K562 (cell line): ENCODE measurements around the gene NEDD4L.

Experiments used
- ARID4B ChIP-seq: sonication (generic); formaldehyde crosslinking; IDR thresholded peaks from 2 replicates; pipeline ENCODE4 v1.8.0; 2022; ENCODE audit warnings: mild to moderate bottlenecking, missing genetic modification reagents
- ATF3 ChIP-seq, 2 experiments: fragments of 450-650 bp in 1 of 2; sonication (generic) in 1 of 2; formaldehyde crosslinking in 1 of 2; IDR thresholded peaks in 1 of 2; conservative IDR thresholded peaks in 1 of 2; 2 replicates each; pipeline versions ENCODE4 v1.6.1 to v1.8.1; 2016 to 2023; ENCODE audit warnings: mild to moderate bottlenecking in 2 of 2, moderate library complexity in 2 of 2, inconsistent platforms in 1 of 2, missing genetic modification reagents in 1 of 2
- CTCF ChIP-seq, 3 experiments: IDR thresholded peaks in 2 of 3; conservative IDR thresholded peaks in 1 of 3; 2 replicates each; pipeline ENCODE4 v1.5.1; 2011 to 2012; ENCODE audit warnings: low read length in 3 of 3, mild to moderate bottlenecking in 3 of 3, control low read depth in 2 of 3, improper control_type of control experiment in 1 of 3, inconsistent platforms in 1 of 3, low read depth in 1 of 3, mixed read lengths in 1 of 3, moderate library complexity in 1 of 3; ENCODE audit not compliant: insufficient read depth in 2 of 3
- GABPA ChIP-seq: fragments of 200-800 bp; sonication (Bioruptor generic); conservative IDR thresholded peaks from 2 replicates; pipeline ENCODE4 v1.6.1; 2016; ENCODE audit warnings: low read depth, missing genetic modification characterization, missing compliant biosample characterization
- JUN ChIP-seq, 2 experiments: sonication (generic) in 1 of 2; formaldehyde crosslinking in 1 of 2; IDR thresholded peaks; 2 replicates each; pipeline versions ENCODE4 v1.6.1 to v1.8.0; 2012 to 2022; ENCODE audit warnings: borderline replicate concordance in 2 of 2, mild to moderate bottlenecking in 2 of 2, improper control_type of control experiment in 1 of 2, low read depth in 1 of 2, low read length in 1 of 2, missing genetic modification reagents in 1 of 2
- PBX2 ChIP-seq, 2 experiments: IDR thresholded peaks in 1 of 2; conservative IDR thresholded peaks in 1 of 2; 2 replicates each; pipeline ENCODE4 v1.6.1; 2016; ENCODE audit warnings: low read depth in 2 of 2, mild to moderate bottlenecking in 1 of 2, missing compliant biosample characterization in 1 of 2, missing genetic modification characterization in 1 of 2, moderate library complexity in 1 of 2
- RAD21 ChIP-seq, 2 experiments: fragments of 250-450 bp in 1 of 2; fragments of 450-650 bp in 1 of 2; sonication (Bioruptor Pico) in 1 of 2; formaldehyde crosslinking in 1 of 2; IDR thresholded peaks in 1 of 2; conservative IDR thresholded peaks in 1 of 2; 2 replicates each; pipeline versions ENCODE4 v1.4.0 to v1.8.0; 2020 to 2022; ENCODE audit warnings: mild to moderate bottlenecking in 2 of 2, moderate library complexity in 1 of 2
- RBM22 ChIP-seq: fragments of 200-400 bp; formaldehyde crosslinking; IDR thresholded peaks from 2 replicates; pipeline ENCODE4 v1.6.1; 2018; ENCODE audit warnings: low read length, low read depth; ENCODE audit not compliant: poor library complexity, severe bottlenecking
- REST ChIP-seq, 2 experiments: fragments of 450-650 bp; formaldehyde crosslinking in 1 of 2; IDR thresholded peaks; 2 replicates each; pipeline versions ENCODE4 v1.4.0 to v1.6.1; 2014 to 2020; ENCODE audit warnings: mild to moderate bottlenecking in 2 of 2, borderline replicate concordance in 1 of 2, low read depth in 1 of 2
- TEAD4 ChIP-seq, 2 experiments: sonication (generic) in 1 of 2; formaldehyde crosslinking in 1 of 2; IDR thresholded peaks; 2 replicates each; pipeline versions ENCODE4 v1.6.1 to v1.8.0; 2012 to 2022; ENCODE audit warnings: borderline replicate concordance in 1 of 2, inconsistent platforms in 1 of 2, low read length in 1 of 2, mild to moderate bottlenecking in 1 of 2, missing genetic modification reagents in 1 of 2
- TRIM24 ChIP-seq, 2 experiments: fragments of 450-650 bp; IDR thresholded peaks; 2 replicates each; pipeline ENCODE4 v1.6.1; 2016
- ZC3H11A ChIP-seq: IDR thresholded peaks from 2 replicates; pipeline ENCODE4 v1.6.1; 2012; ENCODE audit warnings: low read depth, low read length, improper control_type of control experiment
- ZNF121 ChIP-seq: sonication (generic); formaldehyde crosslinking; conservative IDR thresholded peaks from 2 replicates; pipeline ENCODE4 v1.8.0; 2022; ENCODE audit warnings: missing genetic modification reagents

- no peak for TF ChIP-seq TRIM24 (IDR thresholded peaks at IDR 0.05)
- no peak for TF ChIP-seq ZNF121
- TF ChIP-seq CTCF (IDR thresholded peaks at IDR 0.05 in 2 of 3, conservative IDR thresholded peaks at IDR 0.05 in 1 of 3; ENCODE audit: insufficient read depth in 2 of 3, low read depth in 1 of 3, low read length in 3 of 3), result peak; percentile 59 to 64 (median 63)
- no peak for TF ChIP-seq GABPA
- no peak for TF ChIP-seq ARID4B (CRISPR knock-in tag)
- no peak for TF ChIP-seq TEAD4 (IDR thresholded peaks at IDR 0.05; ENCODE audit: low read length)
- no peak for TF ChIP-seq TEAD4 (CRISPR knock-in tag; IDR thresholded peaks at IDR 0.05; ENCODE audit: borderline replicate concordance)
- TF ChIP-seq RBM22, result no peak
- TF ChIP-seq PBX2 (CRISPR knock-in tag; IDR thresholded peaks at IDR 0.05; ENCODE audit: low read depth), result no peak
- no peak for TF ChIP-seq PBX2 (tag; conservative IDR thresholded peaks at IDR 0.05; ENCODE audit: low read depth)
- TF ChIP-seq JUN (IDR thresholded peaks at IDR 0.05; ENCODE audit: borderline replicate concordance, low read depth, low read length), result no peak
- no peak for TF ChIP-seq JUN (CRISPR knock-in tag; IDR thresholded peaks at IDR 0.05; ENCODE audit: borderline replicate concordance)
- peak; percentile 41 to 74 for TF ChIP-seq RAD21 (CRISPR knock-in tag; conservative IDR thresholded peaks at IDR 0.05 in 1 of 2, IDR thresholded peaks at IDR 0.05 in 1 of 2)
- TF ChIP-seq ATF3 (IDR thresholded peaks at IDR 0.05), result no peak
- TF ChIP-seq ATF3 (CRISPR knock-in tag; conservative IDR thresholded peaks at IDR 0.05), result no peak
- no peak for TF ChIP-seq ZC3H11A
- TF ChIP-seq REST (IDR thresholded peaks at IDR 0.05; ENCODE audit: borderline replicate concordance), result peak; percentile 70
- TF ChIP-seq REST (CRISPR knock-in tag; IDR thresholded peaks at IDR 0.05; ENCODE audit: low read depth), result no peak
These were observed 150.0 kb downstream of the NEDD4L start for GRCh38 chr18:58194028-58194427.
